ENCODE data around the gene LRRFIP2. TPM values are rescaled to one million over a fixed set of nuclear protein-coding genes. Genes with fewer than 3 reads are reported as not detected.
"Not testable (repeated sequence)": the region's sequence is repeated elsewhere in the genome, so short reads cannot be mapped to it uniquely, and the experiment has no call there.

The LRRFIP2 gene
- total RNA-seq, 1 donor: 84.2 TPM

DNA sequence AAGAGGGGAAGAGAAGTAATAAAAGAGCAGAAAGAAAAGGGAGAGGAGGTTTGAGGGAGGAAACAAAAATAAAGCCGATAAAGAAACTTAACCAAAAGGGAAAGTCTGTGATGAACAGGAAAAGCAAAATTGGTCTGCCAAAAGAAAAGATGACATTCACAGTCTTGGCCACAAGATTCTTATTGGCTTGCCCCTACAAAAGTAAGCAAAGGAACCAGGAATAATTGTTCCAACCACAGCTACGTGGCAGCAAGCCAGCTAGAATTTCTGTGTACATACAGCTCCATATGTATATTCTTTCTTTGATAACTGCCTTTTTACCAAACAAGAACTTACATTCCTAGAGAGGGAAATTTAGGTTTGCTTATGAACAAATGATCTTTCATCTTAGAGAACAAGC, 101.5 kb downstream of the LRRFIP2 start:
- TF ChIP-seq, protein P1, sequence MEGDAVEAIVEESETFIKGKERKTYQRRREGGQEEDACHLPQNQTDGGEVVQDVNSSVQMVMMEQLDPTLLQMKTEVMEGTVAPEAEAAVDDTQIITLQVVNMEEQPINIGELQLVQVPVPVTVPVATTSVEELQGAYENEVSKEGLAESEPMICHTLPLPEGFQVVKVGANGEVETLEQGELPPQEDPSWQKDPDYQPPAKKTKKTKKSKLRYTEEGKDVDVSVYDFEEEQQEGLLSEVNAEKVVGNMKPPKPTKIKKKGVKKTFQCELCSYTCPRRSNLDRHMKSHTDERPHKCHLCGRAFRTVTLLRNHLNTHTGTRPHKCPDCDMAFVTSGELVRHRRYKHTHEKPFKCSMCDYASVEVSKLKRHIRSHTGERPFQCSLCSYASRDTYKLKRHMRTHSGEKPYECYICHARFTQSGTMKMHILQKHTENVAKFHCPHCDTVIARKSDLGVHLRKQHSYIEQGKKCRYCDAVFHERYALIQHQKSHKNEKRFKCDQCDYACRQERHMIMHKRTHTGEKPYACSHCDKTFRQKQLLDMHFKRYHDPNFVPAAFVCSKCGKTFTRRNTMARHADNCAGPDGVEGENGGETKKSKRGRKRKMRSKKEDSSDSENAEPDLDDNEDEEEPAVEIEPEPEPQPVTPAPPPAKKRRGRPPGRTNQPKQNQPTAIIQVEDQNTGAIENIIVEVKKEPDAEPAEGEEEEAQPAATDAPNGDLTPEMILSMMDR (IDR thresholded peaks at IDR 0.05; ENCODE audit: insufficient read depth, low read depth, low read length): no peak
- peak overlapping the region; percentile 10 for H3K4me3 ChIP-seq (ENCODE audit: low read depth, low read length)
- DNase-seq (ENCODE audit: low read depth): peak; percentile 89

DNA sequence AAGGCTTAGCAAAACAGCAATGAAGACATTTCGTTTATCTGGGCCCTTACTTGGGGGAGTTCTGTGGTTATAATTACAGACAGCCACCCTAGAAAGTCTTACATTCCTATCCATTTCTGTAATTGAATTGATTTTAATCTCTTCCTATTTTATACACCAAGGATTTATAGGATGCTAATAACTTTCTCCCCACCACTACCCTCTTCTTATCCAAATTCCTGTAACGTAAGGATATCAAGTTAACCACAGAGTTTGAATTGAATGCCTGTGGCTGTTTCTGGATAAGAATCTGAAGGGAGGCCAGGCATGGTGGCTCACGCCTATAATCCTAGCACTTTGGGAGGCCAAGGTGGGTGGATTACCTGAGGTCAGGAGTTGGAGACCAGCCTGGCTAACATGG, 102.5 kb downstream of the LRRFIP2 start:
- no peak overlapping the region for H3K4me3 ChIP-seq (ENCODE audit: low read depth, low read length)
- TF ChIP-seq, protein P1 (IDR thresholded peaks at IDR 0.05; ENCODE audit: insufficient read depth, low read depth, low read length): no peak
- DNase-seq (ENCODE audit: low read depth): peak; percentile 69

DNA sequence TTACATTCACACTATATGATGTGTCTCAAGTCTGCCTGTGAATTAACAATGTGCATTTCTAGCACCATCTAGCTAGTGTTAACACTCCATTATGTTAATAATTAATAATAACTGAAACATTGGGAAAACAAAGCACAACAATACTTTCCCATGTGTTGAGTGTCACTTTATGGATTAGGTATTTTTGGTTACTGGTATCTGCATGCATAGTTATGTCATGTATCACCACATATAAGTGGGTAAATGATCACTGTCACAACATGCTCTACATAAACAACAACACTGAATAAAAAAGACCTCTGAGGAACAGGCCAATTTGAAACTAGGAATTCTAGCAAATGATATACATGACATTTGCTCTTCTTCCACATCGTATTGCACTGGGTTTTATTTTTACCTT, 106.4 kb downstream of the LRRFIP2 start:
- TF ChIP-seq, protein P1 (IDR thresholded peaks at IDR 0.05; ENCODE audit: insufficient read depth, low read depth, low read length): no peak
- DNase-seq (ENCODE audit: low read depth): no peak
- no peak overlapping the region for H3K4me3 ChIP-seq (ENCODE audit: low read depth, low read length)

DNA sequence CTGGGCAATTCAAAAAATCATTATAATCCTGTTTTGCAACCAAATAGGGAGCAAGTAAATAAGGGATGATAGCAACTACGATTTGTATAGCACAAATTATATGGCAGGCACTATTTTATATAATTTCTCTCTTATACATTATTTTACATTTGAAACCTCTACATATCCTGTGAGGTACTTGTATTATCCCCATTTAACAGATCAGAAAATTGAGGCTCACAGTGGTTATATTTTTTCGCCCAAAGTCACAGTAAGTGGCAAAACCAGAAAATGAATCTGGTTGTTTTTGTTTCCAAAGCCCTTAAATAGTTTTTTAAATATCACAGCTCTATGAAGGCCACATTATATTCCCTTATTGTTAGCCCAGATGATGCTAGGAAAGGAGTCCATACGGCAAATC, 106.8 kb downstream of the LRRFIP2 start:
- TF ChIP-seq, protein P1 (IDR thresholded peaks at IDR 0.05; ENCODE audit: insufficient read depth, low read depth, low read length): no peak
- DNase-seq (ENCODE audit: low read depth): no peak

DNA sequence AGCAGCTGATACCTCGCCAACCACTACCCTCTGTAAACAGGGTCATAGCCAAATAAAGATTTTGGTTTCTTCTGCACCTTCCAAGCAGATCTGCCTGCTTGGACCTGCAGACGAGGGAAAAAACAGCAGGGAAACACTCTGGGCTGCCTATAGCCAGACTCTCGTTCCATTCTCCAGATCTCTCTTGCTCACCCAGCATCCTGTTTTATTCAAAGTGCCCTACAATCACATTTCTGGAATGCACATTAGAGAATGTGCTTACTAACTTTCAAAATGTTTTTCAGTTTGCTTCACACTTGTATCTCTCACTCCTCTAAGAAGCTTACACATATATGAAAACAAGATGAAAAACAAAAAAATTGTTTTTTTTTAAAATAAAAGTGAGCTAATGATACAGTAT, 109.6 kb downstream of the LRRFIP2 start:
- H3K4me3 ChIP-seq (ENCODE audit: low read depth, low read length): no peak overlapping the region
- TF ChIP-seq, protein P1 (IDR thresholded peaks at IDR 0.05; ENCODE audit: insufficient read depth, low read depth, low read length): no peak
- peak; percentile 28 for DNase-seq (ENCODE audit: low read depth)

More for the DNA sequence above, 106.8 kb downstream of the LRRFIP2 start:
- H3K4me3 ChIP-seq (ENCODE audit: low read depth, low read length): no peak overlapping the region

DNA sequence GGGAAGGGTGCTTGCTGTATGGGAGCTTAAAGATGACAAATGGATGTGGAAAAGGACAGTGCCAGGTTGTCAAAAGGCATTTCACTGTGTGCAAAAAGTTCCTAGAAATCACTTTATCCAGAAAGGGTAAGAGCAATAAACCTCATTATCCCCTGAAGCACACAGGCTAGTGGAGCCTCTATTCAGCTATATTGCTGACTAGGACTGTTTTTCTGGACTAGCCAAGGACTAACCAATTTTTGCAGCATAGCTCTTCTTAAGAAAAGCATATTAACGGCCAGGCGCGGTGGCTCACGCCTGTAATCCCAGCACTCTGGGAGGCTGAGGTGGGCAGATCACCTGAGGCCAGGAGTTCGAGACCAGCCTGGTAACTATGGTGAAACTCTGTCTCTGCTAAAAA, 116.3 kb downstream of the LRRFIP2 start:
- TF ChIP-seq, protein P1 (IDR thresholded peaks at IDR 0.05; ENCODE audit: insufficient read depth, low read depth, low read length): no peak

DNA sequence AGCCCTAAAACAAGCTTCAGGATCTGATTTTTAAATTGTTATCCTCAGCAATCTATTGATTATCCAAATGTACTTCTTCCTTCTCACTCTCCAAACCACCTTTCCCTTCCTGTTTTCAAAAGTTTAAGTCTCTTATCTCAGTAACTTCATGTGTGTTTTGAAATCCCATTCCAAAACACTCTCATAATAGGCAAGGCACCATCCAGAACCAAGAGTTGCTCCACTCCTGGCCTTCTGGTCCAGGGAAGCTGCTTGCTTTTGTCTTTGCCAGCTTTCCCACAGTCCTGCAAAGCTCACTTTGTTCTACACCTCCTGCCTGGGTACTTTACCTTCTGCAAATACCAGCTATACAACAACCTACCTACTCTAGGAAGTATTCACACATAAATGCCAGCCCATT, 117.6 kb downstream of the LRRFIP2 start:
- peak; percentile 38 for DNase-seq (ENCODE audit: low read depth)

More for the DNA sequence above, 116.3 kb downstream of the LRRFIP2 start:
- no peak overlapping the region for H3K4me3 ChIP-seq (ENCODE audit: low read depth, low read length)
- DNase-seq (ENCODE audit: low read depth): no peak

DNA sequence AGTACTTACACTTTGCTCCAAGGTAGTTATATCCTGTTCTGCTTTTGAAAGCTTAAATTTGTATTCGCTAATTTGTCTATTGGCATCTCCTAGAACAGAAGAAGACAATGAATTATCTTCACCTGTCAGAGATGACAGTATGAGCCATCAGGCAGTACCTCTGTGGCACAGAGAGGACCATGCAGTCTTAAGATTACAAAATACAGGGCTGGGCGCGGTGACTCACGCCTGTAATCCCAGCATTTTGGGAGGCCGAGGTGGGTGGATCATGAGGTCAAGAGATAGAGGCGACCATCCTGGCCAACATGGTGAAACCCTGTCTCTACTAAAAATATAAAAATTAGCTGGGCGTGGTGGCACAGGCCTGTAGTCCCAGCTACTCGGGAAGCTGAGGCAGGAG, 119.3 kb downstream of the LRRFIP2 start:
- DNase-seq (ENCODE audit: low read depth): not testable (repeated sequence)

More for the DNA sequence above, 117.6 kb downstream of the LRRFIP2 start:
- no peak overlapping the region for H3K4me3 ChIP-seq (ENCODE audit: low read depth, low read length)
- TF ChIP-seq, protein P1 (IDR thresholded peaks at IDR 0.05; ENCODE audit: insufficient read depth, low read depth, low read length): no peak

More for the DNA sequence above, 119.3 kb downstream of the LRRFIP2 start:
- not testable (repeated sequence) for H3K4me3 ChIP-seq (ENCODE audit: low read depth, low read length)
